K562 (cell line): Measurements from ENCODE around the gene PYCR2. TPM values are rescaled to one million over a fixed set of nuclear protein-coding genes. Genes with fewer than 3 reads are reported as not detected.

ENCODE experiments used
- CHAMP1 ChIP-seq: fragments of 450-650 bp; IDR thresholded peaks from 2 replicates; pipeline ENCODE4 v1.6.1; 2016; ENCODE audit warnings: mild to moderate bottlenecking
- CHD2 ChIP-seq: IDR thresholded peaks from 2 replicates; pipeline ENCODE4 v1.6.1; 2011; ENCODE audit warnings: low read depth, low read length
- CXXC5 ChIP-seq: fragments of 250-450 bp; sonication (Bioruptor Pico); IDR thresholded peaks from 2 replicates; pipeline ENCODE4 v1.8.0; 2022; ENCODE audit warnings: inconsistent platforms, mild to moderate bottlenecking, moderate library complexity
- HNRNPLL ChIP-seq: fragments of 200-400 bp; formaldehyde crosslinking; IDR thresholded peaks from 2 replicates; pipeline ENCODE4 v1.6.1; 2017; ENCODE audit warnings: low read length, low read depth, mild to moderate bottlenecking; ENCODE audit not compliant: poor library complexity, severe bottlenecking
- KDM2B ChIP-seq: fragments of 250-450 bp; sonication (Bioruptor Pico); IDR thresholded peaks from 2 replicates; pipeline ENCODE4 v1.8.0; 2021; ENCODE audit warnings: mild to moderate bottlenecking, moderate library complexity
- MEIS2 ChIP-seq: fragments of 450-650 bp; IDR thresholded peaks from 2 replicates; pipeline ENCODE4 v1.6.1; 2014; ENCODE audit warnings: mild to moderate bottlenecking; ENCODE audit not compliant: partially characterized antibody
- NCOR1 ChIP-seq: fragments of 450-650 bp; IDR thresholded peaks from 2 replicates; pipeline ENCODE4 v1.6.1; 2016; ENCODE audit warnings: mild to moderate bottlenecking, moderate library complexity
- SRSF9 ChIP-seq: fragments of 200-400 bp; formaldehyde crosslinking; IDR thresholded peaks from 2 replicates; pipeline ENCODE4 v1.6.1; 2017; ENCODE audit warnings: low read depth, low read length, borderline replicate concordance
- XRCC4 ChIP-seq: IDR thresholded peaks from one replicate; pipeline ENCODE4 v1.6.1; 2011; ENCODE audit not compliant: insufficient read depth, insufficient read length; ENCODE audit errors: extremely low read depth
- ZNF197 ChIP-seq: fragments of 200-800 bp; sonication (Bioruptor generic); IDR thresholded peaks from 2 replicates; pipeline ENCODE4 v1.6.1; 2016; ENCODE audit warnings: low read depth, missing genetic modification characterization, missing compliant biosample characterization
- polyA plus RNA-seq, 8 experiments: library from polyadenylated mRNA; depleted of rRNA in 4 of 8; stranded (reverse) in 5 of 8; unstranded in 3 of 8; fragments of >200 nt; fragmentation: Nextera tagmentation in 2 of 8; fragmentation: Illumina TruSeq in 1 of 8; extraction: Ambion mirVana in 2 of 8; extraction: Trizol in 1 of 8; gene quantifications; 2 replicates each; pipeline versions ENCODE4 v1.2.1 to v1.2.3, GENCODE V29; 2011 to 2014; ENCODE audit warnings: inconsistent platforms in 1 of 8, missing spikeins in 1 of 8
- total RNA-seq, 7 experiments: library from RNA; depleted of rRNA in 6 of 7; stranded (reverse); fragments of >200 nt in 6 of 7; fragmentation: Illumina TruSeq in 2 of 7; extraction: Trizol in 2 of 7; gene quantifications; 2 replicates each; pipeline versions ENCODE4 v1.2.1 to v1.2.3, GENCODE V29; 2011 to 2021; ENCODE audit warnings: low replicate concordance in 1 of 7
- TF ChIP-seq, protein P1 (sequence below): fragments of 250-450 bp; sonication (Bioruptor Pico); IDR thresholded peaks from 2 replicates; pipeline ENCODE4 v1.5.0; 2020; ENCODE audit warnings: mild to moderate bottlenecking, borderline replicate concordance
- TF ChIP-seq, protein P2 (sequence below), 2 experiments: IDR thresholded peaks; 2 replicates each; pipeline ENCODE4 v1.6.1; 2012; ENCODE audit warnings: improper control_type of control experiment in 2 of 2, low read depth in 2 of 2, low read length in 2 of 2, borderline replicate concordance in 1 of 2
- TF ChIP-seq, protein P3 (sequence below): sonication (generic); formaldehyde crosslinking; IDR thresholded peaks from 2 replicates; pipeline ENCODE4 v1.8.0; 2022; ENCODE audit warnings: missing genetic modification reagents, mild to moderate bottlenecking, borderline replicate concordance
- TF ChIP-seq, protein P4 (sequence below): fragments of 250-450 bp; sonication (Bioruptor Pico); IDR thresholded peaks from 2 replicates; pipeline ENCODE4 v1.9.0; 2021; ENCODE audit warnings: mild to moderate bottlenecking, inconsistent platforms

PYCR2 gene
- total and polyA plus RNA-seq, 9 of the 15 experiments (the other 6 are each of a cell fraction or from before 2014, with no cell fraction given), result 5.5 to 219 (median 127) TPM

- TF ChIP-seq, protein P1, sequence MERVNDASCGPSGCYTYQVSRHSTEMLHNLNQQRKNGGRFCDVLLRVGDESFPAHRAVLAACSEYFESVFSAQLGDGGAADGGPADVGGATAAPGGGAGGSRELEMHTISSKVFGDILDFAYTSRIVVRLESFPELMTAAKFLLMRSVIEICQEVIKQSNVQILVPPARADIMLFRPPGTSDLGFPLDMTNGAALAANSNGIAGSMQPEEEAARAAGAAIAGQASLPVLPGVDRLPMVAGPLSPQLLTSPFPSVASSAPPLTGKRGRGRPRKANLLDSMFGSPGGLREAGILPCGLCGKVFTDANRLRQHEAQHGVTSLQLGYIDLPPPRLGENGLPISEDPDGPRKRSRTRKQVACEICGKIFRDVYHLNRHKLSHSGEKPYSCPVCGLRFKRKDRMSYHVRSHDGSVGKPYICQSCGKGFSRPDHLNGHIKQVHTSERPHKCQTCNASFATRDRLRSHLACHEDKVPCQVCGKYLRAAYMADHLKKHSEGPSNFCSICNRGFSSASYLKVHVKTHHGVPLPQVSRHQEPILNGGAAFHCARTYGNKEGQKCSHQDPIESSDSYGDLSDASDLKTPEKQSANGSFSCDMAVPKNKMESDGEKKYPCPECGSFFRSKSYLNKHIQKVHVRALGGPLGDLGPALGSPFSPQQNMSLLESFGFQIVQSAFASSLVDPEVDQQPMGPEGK, result no peak
- TF ChIP-seq, protein P2, sequence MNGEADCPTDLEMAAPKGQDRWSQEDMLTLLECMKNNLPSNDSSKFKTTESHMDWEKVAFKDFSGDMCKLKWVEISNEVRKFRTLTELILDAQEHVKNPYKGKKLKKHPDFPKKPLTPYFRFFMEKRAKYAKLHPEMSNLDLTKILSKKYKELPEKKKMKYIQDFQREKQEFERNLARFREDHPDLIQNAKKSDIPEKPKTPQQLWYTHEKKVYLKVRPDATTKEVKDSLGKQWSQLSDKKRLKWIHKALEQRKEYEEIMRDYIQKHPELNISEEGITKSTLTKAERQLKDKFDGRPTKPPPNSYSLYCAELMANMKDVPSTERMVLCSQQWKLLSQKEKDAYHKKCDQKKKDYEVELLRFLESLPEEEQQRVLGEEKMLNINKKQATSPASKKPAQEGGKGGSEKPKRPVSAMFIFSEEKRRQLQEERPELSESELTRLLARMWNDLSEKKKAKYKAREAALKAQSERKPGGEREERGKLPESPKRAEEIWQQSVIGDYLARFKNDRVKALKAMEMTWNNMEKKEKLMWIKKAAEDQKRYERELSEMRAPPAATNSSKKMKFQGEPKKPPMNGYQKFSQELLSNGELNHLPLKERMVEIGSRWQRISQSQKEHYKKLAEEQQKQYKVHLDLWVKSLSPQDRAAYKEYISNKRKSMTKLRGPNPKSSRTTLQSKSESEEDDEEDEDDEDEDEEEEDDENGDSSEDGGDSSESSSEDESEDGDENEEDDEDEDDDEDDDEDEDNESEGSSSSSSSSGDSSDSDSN (IDR thresholded peaks at IDR 0.05; ENCODE audit: borderline replicate concordance in 1 of 2, low read depth in 2 of 2, low read length in 2 of 2), result peak; percentile 92 to 96
- peak; percentile 94 for TF ChIP-seq CXXC5 (CRISPR knock-in tag)
- peak; percentile 63; the same call in 1 of the 2 replicates for TF ChIP-seq KDM2B
- TF ChIP-seq MEIS2, result no peak
- TF ChIP-seq CHAMP1, result no peak
- TF ChIP-seq XRCC4, result no peak
- TF ChIP-seq ZNF197 (CRISPR knock-in tag), result no peak
- TF ChIP-seq, protein P3, sequence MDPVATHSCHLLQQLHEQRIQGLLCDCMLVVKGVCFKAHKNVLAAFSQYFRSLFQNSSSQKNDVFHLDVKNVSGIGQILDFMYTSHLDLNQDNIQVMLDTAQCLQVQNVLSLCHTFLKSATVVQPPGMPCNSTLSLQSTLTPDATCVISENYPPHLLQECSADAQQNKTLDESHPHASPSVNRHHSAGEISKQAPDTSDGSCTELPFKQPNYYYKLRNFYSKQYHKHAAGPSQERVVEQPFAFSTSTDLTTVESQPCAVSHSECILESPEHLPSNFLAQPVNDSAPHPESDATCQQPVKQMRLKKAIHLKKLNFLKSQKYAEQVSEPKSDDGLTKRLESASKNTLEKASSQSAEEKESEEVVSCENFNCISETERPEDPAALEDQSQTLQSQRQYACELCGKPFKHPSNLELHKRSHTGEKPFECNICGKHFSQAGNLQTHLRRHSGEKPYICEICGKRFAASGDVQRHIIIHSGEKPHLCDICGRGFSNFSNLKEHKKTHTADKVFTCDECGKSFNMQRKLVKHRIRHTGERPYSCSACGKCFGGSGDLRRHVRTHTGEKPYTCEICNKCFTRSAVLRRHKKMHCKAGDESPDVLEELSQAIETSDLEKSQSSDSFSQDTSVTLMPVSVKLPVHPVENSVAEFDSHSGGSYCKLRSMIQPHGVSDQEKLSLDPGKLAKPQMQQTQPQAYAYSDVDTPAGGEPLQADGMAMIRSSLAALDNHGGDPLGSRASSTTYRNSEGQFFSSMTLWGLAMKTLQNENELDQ (CRISPR knock-in tag), result no peak
- peak; percentile 78 for TF ChIP-seq CHD2
- TF ChIP-seq, protein P4, sequence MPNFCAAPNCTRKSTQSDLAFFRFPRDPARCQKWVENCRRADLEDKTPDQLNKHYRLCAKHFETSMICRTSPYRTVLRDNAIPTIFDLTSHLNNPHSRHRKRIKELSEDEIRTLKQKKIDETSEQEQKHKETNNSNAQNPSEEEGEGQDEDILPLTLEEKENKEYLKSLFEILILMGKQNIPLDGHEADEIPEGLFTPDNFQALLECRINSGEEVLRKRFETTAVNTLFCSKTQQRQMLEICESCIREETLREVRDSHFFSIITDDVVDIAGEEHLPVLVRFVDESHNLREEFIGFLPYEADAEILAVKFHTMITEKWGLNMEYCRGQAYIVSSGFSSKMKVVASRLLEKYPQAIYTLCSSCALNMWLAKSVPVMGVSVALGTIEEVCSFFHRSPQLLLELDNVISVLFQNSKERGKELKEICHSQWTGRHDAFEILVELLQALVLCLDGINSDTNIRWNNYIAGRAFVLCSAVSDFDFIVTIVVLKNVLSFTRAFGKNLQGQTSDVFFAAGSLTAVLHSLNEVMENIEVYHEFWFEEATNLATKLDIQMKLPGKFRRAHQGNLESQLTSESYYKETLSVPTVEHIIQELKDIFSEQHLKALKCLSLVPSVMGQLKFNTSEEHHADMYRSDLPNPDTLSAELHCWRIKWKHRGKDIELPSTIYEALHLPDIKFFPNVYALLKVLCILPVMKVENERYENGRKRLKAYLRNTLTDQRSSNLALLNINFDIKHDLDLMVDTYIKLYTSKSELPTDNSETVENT (CRISPR knock-in tag), result peak; percentile 94
- no peak for TF ChIP-seq SRSF9
- TF ChIP-seq HNRNPLL, result peak; percentile 83
- TF ChIP-seq NCOR1, result peak; percentile 5; the same call in 1 of the 2 replicates
These were observed at the start of gene PYCR2 (continued) for GRCh38 chr1:225923692-225924555.
